GM21576 (cell line): ENCODE results near the gene ERP29.
"Not testable (repeated sequence)": the region's sequence is repeated elsewhere in the genome, so short reads cannot be mapped to it uniquely, and the experiment has no call there.

Experiments
- ATAC-seq: cut with Tn5 transposase; IDR thresholded peaks from one replicate; pipeline ENCODE4 v1.9.1; 2021; ENCODE audit warnings: mild to moderate bottlenecking, moderate library complexity; ENCODE audit not compliant: unreplicated experiment

The ERP29 gene

DNA sequence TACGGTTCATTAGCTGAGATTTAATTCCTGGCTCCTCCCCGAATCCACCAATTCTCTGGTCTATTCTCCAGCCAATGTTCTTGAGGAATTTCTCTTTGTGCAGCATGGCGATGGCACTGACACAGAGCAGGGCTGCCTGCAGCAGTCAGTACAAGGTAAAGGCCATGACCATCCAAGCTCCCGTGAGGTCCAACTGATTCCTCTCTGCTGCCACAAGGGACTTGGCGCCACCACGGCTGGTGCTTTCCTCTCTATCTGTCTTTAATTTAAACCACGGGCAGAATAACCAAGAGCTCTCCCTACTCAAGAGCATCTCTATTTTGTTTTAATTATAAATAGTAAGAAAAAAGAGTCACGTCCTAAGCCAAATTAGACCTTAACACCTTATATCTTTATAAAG, 12.4 kb upstream of the ERP29 start:
- ATAC-seq, result no peak

DNA sequence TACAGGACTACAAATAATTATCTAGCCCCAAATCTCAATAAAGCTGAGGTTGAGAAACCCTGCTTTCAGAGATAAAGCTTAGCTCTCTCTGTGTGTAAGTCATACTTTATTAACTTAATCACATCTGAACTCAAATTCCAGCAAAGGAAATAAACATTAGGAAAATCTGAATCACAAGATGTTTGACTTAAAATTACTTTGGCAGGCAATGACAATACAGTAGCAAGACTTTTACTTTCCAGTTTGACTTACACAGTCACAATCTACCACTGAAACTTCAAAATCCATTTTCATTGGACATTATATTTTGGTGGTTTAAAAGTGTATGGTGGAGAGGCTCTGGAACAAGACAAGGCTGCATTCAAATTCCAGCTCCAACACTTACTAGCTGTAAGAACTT, 11.7 kb upstream of the ERP29 start:
- no peak for ATAC-seq

DNA sequence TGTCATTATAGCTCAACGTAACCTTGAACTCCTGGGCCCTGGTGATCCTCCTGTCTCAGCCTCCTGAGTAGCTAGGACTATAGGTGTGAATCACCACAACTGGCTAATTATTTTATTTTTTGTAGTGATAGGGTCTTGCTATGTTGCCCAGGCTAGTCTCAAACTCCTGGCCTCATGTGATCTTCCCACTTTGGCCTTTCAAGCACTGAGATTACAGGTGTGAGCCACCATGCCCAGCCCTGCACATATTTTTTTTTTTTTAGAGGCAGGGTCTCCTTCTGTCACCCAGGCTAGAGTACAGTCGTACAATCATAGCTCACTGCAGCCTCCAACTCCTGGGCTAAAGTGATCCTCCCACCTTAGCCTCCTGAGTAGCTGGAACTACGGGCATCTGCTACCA, 9.2 kb upstream of the ERP29 start:
- no peak for ATAC-seq

DNA sequence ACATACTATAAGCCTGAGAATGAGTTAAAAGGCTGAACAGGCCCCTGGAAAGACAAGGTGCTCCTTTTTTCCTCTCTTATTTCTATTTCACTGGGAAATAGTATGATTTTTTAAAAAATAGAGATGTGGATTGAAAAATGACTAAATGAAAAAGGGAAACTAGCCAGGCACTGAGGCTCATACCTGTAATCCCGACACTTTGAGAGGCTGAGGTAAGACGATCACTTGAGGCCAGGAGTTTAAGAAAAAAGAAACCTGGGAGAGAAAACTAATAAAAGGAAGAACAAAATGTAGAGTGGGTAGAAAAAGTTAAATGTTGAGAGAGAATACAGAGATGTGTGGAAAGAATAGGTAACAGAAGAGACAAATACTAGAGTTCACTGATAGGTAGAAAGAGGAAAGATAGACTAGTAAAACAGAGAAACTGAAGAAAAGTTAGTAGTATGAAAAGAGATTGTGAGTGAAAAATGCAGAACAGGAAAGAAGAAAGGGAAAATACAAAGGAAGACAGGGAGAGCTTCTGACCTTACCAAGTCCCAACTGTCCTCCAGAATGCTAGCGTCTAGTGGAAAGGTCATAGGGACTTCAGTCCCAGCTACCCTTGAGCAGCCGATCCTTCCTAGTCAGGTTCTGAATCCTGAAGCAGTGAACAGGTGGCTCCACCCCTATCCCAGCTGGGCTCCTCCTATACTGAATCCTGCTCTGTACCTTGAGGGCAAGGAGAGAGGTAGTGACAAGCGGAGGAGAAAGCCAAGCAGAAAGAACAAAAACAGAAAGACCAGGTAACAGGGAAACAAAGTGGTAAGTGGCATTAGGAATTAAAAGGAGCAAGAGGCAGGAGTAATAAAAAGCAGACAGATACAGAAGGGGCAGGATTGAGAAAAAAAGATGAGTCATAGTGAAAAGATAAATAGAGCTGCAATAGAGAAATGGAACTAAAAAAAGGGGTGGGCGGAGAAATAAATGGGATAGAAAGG, 7.5 kb upstream of the ERP29 start:
- no peak for ATAC-seq

DNA sequence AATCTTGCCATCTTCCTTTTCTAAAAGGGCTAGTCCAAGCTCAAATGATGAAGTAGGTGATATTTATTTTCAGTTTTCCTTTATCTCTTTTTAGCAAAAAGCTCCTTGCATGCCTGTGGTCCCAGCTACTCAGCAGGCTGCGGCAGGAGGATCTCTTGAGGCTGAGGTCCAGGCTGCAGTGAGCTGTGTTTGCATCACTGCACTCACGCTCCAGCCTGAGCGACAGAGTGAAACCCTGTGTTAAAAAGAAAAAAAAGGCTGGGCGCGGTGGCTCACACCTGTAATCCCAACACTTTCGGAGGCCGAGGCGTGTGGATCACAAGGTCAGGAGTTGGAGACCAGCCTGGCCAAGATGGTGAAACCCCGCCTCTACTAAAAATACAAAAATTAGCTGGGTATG, 5.3 kb upstream of the ERP29 start:
- no peak for ATAC-seq

DNA sequence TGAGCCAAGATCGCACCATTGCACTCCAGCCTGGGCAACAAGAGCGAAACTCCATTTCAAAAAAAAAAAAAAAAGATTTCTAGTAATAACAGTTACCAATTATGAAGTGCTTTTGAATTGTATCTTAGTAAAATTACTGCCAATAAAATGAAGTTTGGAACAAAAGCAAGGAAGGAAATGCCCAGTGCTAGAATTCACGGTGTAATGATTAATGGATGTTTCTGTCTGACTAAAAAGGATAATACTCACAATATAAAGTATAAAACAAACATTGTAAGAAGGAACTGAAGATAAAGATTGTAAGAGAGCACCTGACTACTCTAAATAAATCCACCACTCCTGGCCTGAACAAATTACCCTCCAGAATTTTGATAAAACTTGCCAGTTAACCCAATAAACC, 4.3 kb upstream of the ERP29 start:
- no peak for ATAC-seq

DNA sequence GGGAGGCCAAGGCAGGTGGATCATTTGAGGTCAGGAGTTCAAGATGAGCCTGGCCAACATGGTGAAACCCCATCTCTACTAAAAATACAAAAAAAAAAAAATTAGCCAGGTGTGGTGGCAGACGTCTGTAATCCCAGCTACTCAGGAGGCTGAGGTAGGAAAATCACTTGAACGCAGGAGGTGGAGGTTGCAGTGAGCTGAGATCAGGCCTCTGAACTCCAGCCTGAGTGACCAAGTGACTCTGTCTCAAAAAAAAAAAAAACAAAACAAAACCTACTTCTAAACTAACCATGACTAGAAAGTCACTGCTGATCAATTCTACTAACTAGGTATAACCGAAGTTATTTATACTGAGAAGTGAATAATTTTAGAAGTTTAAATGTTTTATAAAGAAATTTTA, 3.6 kb upstream of the ERP29 start:
- ATAC-seq, result not testable (repeated sequence)

DNA sequence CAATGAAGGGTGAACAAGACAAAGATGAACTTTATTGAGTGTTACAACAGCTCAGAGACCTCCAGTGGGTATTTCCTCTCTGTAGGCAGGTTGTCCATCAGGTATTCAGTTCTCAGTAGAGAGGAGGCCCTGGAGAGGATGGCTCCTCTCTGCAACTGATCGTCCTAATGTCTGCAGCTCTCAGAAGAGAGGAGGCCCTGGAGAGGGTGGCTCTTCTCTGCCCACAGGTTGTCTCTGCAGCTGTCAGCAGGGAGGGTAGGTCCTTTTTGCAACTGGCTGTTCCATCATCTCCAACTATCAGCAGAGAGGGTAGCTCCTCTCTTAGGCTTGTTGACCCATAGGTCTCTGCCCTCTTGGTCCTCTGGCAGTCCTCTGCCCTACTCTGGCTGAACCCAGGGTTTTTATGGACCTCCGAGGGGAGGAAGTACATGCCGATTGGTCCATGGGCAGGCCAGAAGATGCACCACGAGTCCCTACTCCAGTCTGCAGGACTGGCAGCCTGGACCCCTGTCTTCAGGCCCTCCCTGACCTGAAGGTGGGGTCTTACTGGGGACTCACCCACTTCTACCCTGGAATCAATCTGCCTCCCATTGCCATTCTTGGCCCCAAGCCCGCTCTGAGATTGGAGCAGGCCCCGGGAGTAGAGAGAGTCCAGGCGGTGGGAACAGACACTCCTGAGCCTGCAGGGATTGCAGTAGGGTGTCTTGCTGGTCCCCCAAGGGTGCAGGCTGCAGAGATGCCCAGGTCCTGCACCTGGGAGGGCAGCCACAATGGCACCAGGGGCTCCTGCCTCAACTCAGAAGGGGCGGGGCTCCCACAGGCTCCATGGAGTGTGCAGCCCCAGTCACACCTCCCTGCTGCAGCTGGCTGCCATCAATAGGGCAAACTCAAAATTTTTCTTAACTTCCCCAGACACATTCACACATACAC, 2.5 kb upstream of the ERP29 start:
- no peak for ATAC-seq

DNA sequence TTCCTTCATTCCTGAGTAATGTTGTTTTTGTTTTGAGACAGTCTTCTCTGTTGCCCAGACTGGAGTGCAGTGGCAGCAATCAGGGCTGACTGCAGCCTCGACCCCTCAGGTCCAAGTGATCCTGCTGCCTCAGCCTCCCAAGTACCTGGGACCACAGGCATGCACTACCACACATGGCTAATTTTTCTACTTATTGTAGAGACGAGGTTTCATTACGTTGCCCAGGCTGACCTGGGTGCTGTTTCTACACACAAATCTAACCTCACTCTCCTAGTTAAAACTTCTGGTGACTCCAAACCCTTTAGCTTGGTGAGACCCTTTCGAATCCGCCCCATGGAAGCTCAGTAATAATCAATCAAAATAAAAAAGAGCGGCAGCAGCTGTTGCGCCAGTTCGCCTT, 1.5 kb upstream of the ERP29 start:
- no peak for ATAC-seq

DNA sequence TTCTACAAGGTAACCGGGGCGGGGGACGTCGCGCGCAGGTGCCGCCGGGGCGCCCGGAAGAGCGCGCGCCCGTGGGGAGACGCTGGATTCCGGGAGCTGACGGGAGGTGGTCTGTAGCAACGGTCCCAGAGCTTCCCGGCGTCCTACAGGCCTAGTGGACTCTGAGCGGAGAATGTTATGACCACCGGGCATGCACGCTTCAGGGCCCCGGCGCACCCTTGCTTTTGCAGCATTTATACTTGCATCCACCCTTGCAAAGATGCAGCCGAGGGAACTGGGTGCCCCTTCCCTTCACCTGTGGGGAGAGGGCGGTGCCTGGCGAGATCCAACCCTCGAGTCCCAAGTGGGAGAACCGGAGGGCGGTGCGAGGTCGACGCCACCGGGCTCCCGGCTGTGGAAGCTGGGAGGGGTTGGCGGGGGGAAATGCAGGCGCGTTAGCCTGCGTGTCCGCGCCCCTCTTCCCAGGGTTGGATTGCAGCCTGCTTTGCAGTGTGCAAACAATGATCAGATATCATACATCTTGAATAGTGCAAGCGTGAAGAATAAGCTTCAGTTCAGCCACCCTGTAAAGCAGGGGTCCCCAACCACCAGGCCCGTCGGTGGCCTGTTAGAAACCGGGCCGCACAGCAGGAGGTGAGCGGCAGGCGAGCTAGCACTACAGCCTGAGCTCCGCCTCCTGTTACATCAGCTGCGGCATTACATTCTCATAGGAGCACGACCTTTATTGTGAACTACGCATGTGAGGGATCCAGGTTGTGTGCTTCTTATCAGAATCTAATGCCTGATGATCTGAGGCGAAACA, 576 bp downstream of the ERP29 start:
- peak; percentile 27 for ATAC-seq

DNA sequence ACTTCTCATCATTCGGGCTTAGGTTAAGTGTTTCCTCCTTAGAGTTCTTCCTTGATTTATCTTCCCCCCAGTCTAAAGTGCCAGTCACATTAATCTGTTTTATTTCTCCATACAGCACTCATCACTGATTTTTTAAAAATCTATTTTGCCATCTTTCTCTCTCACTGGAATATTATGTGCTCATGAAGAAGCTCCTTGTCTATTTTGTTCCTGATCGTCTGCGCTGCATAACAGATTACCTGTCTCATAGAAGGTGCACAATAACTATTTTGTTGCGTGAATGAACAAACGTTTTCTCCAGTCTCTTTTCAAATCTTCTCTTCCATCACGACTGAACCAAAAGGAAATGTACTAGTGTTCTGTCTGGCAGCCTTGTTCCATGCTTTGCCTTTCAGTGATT, 2.7 kb downstream of the ERP29 start:
- ATAC-seq, result no peak

DNA sequence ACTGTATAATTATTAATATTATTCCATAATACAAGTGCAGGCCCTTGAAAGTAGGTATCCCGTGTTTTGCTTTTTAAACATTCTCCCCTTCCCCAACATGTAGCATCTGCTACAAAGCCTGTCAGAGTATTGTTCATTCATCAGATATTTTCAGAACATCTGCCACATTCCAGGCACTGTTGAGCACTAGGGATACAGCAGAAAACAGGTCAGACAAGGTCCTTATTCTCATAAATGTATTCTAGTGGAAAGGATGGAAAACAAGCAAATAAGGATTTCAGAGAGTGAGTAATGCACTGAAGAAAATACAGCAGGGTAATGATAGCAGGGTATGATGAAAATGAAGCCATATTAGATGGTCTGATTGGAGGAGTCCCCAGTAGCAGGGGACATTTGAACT, 3.8 kb downstream of the ERP29 start:
- ATAC-seq, result no peak

DNA sequence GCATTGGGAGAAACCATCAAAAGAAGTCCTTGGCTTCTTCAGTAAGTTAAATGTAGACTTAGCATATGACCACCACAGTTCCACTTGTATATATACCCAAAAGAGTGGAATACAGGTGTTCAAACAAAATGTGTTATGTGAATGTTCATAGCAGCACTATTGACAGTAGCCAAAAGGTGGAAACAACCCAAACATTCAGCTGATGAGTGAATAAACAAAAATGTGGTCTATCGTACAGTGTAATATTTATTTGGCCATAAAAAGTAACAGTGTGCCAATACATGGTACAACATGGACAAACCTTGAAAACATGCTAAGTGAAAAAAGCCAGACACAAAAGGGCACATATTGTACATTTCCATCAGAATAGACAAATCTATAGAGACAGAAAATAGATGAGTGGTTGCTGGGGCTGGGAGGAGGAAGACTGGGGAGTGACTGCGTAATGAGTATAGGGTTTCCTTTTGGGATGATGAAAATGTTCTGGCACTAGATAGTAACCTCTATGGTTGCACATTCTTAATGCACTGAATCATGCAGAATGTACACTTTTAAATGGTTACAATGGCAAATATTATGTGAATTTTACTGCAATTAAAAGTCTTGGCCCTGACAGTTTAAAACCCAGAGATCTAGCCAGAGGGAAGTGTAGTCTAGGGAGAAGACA, 5.5 kb downstream of the ERP29 start:
- no peak for ATAC-seq

DNA sequence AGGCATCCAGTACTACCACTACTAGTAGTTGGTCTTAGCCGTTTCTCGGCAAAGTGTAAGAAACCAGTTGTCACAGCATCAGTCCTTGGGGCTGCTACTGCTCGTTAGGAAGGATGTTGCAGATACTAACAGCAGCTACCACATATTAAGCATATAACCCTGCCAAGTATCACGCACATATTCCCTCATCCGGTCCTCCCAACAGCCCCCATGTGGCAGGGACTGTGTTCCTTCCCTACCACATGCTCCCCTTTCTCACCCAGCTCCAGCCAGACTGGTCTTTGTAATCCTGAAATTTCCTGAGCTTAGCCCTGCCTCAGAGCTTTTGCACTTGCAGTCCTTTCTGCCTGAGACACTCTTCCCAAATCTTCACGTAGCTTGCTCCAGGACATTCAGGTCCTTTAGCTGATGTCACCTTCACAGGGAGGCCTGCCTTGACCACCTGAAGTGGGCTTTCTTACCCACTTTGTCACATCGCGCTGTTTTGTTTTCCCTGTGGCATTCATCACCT, 7.8 kb downstream of the ERP29 start:
- no peak for ATAC-seq

DNA sequence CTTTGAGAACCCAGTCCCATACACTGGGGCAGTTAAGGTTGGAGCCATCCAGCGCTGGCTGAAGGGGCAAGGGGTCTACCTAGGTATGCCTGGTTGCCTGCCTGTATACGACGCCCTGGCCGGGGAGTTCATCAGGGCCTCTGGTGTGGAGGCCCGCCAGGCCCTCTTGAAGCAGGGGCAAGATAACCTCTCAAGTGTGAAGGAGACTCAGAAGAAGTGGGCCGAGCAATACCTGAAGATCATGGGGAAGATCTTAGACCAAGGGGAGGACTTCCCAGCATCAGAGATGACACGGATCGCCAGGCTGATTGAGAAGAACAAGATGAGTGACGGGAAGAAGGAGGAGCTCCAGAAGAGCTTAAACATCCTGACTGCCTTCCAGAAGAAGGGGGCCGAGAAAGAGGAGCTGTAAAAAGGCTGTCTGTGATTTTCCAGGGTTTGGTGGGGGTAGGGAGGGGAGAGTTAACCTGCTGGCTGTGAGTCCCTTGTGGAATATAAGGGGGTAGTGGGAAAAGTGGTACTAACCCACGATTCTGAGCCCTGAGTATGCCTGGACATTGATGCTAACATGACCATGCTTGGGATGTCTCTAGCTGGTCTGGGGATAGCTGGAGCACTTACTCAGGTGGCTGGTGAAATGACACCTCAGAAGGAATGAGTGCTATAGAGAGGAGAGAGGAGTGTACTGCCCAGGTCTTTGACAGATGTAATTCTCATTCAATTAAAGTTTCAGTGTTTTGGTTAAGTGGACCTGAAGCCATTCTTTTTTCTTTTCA, 9.2 kb downstream of the ERP29 start:
- ATAC-seq, result no peak

DNA sequence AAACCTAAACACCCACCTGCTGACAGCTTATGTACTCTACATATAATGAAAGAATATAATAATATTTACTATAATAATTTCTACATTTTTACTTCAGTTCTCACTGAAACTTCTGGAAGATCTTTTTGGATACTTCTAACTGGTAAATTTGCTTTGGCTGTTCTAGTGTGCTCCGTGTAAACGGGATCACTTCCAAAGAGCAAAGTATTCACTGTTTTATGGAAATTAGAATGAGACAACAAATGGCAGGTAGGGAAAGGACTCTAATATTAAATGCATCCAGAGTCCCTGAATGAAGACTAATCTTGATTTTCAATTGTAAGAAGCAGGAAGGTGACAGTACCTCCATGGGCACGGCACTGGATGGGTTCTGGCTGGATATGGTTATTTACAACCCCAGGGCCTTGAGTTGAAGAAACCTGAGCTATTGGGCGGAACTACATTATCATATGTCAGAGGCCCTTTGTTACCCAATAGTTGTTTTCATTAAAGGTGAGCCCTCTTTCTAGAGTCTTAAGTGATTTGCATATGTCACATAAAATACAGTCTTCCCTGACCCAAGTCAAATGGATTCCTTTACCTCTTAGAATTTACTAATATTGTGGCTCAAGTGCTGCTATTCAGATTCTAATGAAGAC, 10.7 kb downstream of the ERP29 start:
- no peak for ATAC-seq

DNA sequence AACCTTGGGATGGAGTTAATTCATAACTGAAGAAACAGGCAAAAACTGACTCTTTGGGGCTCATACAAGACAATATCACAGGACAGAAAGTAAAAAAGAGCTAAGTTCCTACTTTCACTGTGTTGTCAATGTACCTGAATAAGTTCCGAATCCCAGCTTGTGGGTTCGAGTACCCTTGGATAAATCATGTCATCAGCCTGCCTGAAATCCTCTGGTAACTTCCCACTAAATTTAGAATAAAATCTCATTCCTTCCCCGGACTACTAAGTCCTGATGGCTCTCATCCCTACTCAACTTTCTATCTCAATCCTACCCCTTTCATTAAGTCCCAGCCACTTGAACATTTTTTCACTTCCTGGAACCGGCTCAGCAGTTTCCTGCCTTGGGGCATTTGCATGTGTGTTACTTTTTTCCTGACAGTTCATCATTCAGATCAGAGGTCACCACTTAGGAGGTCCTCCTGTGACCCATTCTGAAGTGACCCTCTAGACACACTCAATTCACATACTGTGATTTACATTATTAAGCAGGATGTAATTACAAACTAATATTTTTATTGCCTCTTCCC, 12.7 kb downstream of the ERP29 start:
- ATAC-seq, result no peak

DNA sequence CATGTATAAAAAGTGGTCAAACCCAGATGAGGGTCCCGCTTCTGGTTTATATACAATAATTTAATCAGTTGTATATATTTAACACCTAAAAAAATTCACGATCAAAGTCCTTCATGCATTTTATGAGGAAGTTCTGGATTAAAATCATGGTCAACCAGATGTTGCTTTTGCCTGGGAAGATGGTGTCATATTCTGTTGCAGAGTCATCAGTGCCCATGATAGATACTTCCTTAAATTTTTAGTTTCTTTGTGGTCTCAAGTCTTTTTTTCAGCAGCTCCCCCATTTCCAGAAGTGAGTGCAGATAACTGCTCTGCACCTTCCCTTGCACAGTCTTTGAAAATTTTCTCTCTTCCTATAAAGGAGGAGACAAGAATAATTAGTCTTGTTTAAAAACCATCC, 16.1 kb downstream of the ERP29 start:
- ATAC-seq, result no peak

DNA sequence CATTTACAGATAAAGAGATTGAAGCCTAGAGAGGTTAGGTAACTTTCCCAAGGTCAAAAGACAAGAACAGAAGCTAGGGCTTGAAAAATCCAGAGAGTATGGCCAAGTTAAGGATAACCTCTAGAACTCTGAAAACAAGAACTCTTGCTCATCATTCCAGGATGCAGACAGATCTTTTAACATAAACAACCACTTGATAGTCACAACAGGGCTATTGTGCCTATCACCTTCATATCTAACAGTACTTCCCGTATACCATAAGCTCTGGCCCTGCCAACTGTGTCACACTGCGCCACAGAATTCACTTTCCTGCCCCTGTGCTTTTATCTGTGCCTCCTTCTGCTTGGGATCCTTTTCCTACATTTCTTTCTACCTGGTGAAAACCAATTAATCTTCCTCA, 18.2 kb downstream of the ERP29 start:
- ATAC-seq, result no peak
